Body of pancreas (tissue), 4 donors: ENCODE measurements around the gene C16orf74.

ENCODE experiments used
- POLR2A ChIP-seq, 3 donors: fragments of 450-650 bp; IDR thresholded peaks; one replicate each; pipeline ENCODE4 v1.6.1; 2016; ENCODE audit warnings: antibody characterized with exemption in 3 of 3, mild to moderate bottlenecking in 2 of 3
- TF ChIP-seq, protein P1 (sequence below), 7 experiments: fragments of 450-650 bp in 4 of 7; fragments of 200-600 bp in 3 of 7; sonication (generic) in 3 of 7; IDR thresholded peaks; one replicate each; pipeline ENCODE4 v1.5.1; 2016 to 2019; ENCODE audit warnings: antibody characterized with exemption in 7 of 7

- TF ChIP-seq, protein P1, sequence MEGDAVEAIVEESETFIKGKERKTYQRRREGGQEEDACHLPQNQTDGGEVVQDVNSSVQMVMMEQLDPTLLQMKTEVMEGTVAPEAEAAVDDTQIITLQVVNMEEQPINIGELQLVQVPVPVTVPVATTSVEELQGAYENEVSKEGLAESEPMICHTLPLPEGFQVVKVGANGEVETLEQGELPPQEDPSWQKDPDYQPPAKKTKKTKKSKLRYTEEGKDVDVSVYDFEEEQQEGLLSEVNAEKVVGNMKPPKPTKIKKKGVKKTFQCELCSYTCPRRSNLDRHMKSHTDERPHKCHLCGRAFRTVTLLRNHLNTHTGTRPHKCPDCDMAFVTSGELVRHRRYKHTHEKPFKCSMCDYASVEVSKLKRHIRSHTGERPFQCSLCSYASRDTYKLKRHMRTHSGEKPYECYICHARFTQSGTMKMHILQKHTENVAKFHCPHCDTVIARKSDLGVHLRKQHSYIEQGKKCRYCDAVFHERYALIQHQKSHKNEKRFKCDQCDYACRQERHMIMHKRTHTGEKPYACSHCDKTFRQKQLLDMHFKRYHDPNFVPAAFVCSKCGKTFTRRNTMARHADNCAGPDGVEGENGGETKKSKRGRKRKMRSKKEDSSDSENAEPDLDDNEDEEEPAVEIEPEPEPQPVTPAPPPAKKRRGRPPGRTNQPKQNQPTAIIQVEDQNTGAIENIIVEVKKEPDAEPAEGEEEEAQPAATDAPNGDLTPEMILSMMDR (IDR thresholded peaks at IDR 0.05) = no peak
- no peak for TF ChIP-seq POLR2A (IDR thresholded peaks at IDR 0.05)
Measured at GRCh38 chr16:85674828-85675227, 76.1 kb downstream of the C16orf74 start.
